ENCODE results near the gene MYO3B. TPM values are rescaled to one million over a fixed set of nuclear protein-coding genes. Genes with fewer than 3 reads are reported as not detected.

Gene MYO3B
- total RNA-seq, 8 experiments from 2014 or later, result 0.11 to 5.1 (median 0.98) TPM

DNA sequence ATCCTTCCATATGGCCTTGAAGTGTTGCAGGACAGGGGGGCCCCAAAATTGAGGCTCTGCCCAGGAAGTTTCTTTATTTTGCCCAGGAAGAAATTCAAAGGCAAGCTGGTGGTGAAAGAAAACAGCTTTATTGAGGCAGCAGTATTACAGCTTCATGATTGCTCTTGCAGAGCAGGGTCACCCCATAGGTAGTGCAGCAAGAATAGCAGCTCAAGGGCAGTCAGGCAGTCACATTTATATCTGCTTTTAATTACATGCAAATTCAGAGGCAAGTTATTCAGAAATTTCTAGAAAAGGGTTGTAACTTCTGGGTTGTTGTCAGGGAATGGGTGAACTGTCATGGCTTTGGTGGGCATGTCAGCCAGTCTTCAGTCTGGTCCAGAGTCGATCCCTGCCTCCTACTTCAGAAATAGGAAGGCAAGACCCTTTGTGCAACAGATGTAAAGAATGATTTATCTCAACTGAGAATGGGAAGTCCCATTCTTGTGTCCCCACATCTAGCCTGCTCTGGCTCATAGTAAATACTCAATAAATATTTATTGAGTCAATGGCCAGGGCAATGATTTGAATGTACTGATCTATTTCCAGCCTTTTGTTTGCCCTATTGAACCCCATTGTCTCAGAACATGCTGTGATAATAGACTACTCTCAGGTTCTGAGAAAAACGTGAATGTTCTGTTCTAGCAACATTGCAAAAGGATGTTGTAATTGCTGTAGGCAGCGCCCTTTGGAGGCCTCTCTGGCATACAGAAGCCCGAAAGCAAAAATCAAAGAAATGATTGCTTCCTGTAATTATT lies 129.8 kb downstream of the MYO3B start:
- WGBS, 10 experiments, result 37 to 72% (median 67%) methylated on average over 2 to 4 of the region's 4 CpGs; no CpG with 5 or more reads in 2 of the 10 experiments
- in situ Hi-C loops (cut with MboI; ENCODE audit: low pct_unique_long_range_greater_than_20kb in 2 of 9, low sequenced_read_pairs in 9 of 9, unreplicated experiment in 9 of 9), result no loop called here
- peak in 6 of 8 experiments; percentile 18 to 81 (median 69) for ATAC-seq (replicated peaks in 6 of 8)
- no peak overlapping the region for H3K4me3 ChIP-seq
- H3K4me1 ChIP-seq (replicated peaks in 1 of 2), result peaks cover 24 to 25% of the 10 kb centered on the region in 2 donors
- H3K27ac ChIP-seq, result peak overlapping the region in 1 of 2 donors; percentile 7

DNA sequence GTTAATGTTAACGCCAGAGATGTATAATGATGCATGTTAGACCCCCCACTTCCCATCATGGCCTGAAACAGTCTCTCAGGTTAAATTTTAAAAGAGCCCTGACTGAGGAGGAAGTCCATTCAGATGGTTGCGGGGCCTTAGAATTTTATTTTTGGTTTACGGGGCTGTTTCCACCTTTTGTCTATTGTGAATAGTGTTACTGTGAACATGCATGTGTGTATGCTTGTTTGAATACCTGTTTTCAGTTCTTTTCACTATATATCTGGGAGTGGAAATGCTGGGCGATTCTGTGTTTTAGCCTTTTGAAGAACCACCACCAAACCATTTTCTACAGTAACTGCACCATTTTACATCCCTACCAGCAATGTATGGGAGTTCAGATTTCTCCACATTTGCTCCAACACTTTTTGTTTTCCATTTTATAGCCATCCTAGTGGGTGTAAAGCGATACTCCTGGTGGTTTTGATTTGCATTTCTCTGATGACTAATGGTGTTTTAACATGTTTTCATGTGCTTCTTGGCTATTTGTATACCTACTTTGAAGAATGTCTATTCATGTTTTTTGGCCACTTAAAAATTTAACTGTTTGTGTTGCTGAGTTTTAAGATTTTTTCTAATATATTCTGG lies 133.0 kb downstream of the MYO3B start:
- in situ Hi-C loops (cut with MboI; ENCODE audit: low pct_unique_long_range_greater_than_20kb in 2 of 9, low sequenced_read_pairs in 9 of 9, unreplicated experiment in 9 of 9), result no loop called here
- no peak overlapping the region for H3K27ac ChIP-seq
- H3K4me3 ChIP-seq, result no peak overlapping the region
- ATAC-seq (replicated peaks in 6 of 8), result peak in 3 of 8 experiments; percentile 66 to 84 (median 84)
- H3K4me1 ChIP-seq (replicated peaks in 1 of 2), result peaks cover 37 to 40% of the 10 kb centered on the region in 2 donors
- 45 to 67% (median 55%) methylated on average over 1 to 5 of the region's 5 CpGs for WGBS, 10 experiments

DNA sequence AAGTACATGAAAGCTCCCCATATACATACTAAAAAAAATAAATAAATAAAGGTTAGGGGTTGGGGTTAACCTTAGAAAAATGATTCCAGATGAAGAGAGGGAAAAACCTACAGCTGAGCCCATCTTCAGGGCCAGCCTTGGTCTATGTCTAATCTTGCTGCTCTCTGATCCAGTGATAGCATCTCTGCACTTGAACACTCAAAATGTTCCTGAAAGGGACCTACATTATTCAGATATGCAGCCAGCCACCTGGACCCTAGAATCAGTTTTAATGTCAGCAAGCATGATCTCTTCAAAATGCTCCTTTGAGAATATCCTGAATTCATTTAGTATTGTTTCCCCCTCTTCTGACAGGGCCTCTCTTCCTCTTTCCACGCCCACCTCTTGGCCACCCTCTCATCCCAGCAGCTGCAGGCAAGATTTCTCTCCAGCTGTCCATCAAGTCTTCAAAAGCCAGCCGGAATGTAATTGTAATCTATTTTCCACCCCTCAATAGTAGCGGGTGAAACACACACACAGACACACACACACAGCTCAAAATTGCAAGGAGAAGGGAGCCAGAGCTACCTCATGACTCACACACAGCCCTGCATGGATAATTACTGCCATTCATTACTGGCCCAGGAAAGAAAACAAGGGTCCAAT lies 135.5 kb downstream of the MYO3B start:
- 8 to 56% (median 21%) methylated on average over 2 of the region's 3 CpGs; no CpG with 5 or more reads in 5 of the 10 experiments for WGBS, 10 experiments
- H3K27ac ChIP-seq, result peak overlapping the region in 1 of 2 donors; percentile 8
- in situ Hi-C loops (cut with MboI; ENCODE audit: low pct_unique_long_range_greater_than_20kb in 2 of 9, low sequenced_read_pairs in 9 of 9, unreplicated experiment in 9 of 9), result no loop called here
- peak in 7 of 8 experiments; percentile 85 to 99 (median 97) for ATAC-seq (replicated peaks in 6 of 8)
- peaks cover 23 to 28% of the 10 kb centered on the region in 2 donors for H3K4me1 ChIP-seq (replicated peaks in 1 of 2)
- H3K4me3 ChIP-seq, result no peak overlapping the region

DNA sequence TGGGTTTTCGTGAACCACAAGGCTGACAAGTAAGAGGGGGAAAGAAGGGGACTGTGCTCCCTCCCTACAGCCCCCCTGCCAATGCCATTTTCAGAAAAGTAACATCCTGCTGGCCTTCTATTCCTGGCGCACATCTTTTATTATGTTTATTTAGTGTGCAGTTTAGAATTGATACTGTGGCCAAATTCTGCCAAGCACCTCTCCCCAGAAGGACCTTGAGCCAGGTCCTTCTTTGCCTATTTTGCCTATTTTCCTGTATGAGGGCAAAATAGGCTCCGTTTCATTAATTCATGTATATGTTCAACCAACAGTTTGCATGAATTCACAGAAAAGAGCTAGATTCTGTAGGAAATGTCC lies 136.0 kb downstream of the MYO3B start:
- 50 to 100% (median 86%) methylated on average over 1 to 3 of the region's 3 CpGs; no CpG with 5 or more reads in 4 of the 10 experiments for WGBS, 10 experiments
- in situ Hi-C loops (cut with MboI; ENCODE audit: low pct_unique_long_range_greater_than_20kb in 2 of 9, low sequenced_read_pairs in 9 of 9, unreplicated experiment in 9 of 9), result no loop called here
- Histone ChIP-seq H3K27ac (peak overlapping the region in 1 of 2 donors; percentile 8), H3K4me1 (replicated peaks in 1 of 2) (peaks cover 18 to 23% of the 10 kb centered on the region in 2 donors), H3K4me3 (no peak overlapping the region)
- no peak for ATAC-seq (replicated peaks in 6 of 8)

DNA sequence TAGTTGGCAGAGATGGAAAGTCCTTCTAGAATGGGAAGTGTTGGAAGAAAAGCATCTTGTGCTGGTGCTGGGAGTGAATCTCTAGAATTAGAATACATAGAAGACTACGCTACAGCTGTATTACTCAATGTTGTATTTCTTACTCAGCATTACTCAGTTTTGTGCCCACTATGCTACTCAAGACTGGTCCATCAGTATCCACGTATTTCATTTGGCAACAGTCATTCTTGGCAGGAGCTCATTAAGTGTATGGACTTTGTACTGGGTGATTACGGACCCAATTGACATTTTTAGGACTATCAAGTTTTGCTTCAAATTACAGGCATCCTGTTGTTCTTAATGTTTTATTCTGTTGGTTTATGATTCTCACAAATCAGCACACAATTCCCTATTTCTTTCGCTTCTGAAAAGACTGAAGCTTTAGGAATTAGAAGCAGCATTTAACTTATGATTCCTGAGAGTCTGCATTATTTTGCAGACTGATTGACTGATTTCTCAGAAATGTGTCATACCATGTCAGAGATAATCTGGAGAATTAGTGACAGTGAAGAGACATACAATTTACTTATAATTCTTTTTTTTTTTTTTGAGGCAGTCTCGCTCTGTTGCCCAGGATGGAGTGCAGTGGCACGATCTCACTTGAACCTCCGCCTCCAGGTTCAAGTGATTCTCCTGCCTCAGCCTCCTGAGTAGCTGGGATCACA lies 136.9 kb downstream of the MYO3B start:
- no peak for ATAC-seq (replicated peaks in 6 of 8)
- Histone ChIP-seq H3K4me3 (no peak overlapping the region), H3K27ac (no peak overlapping the region), H3K4me1 (replicated peaks in 1 of 2) (peaks cover 12 to 23% of the 10 kb centered on the region in 2 donors)
- in situ Hi-C loops (cut with MboI; ENCODE audit: low pct_unique_long_range_greater_than_20kb in 2 of 9, low sequenced_read_pairs in 9 of 9, unreplicated experiment in 9 of 9), result no loop called here
- 75 to 100% (median 90%) methylated on average over 1 to 7 of the region's 7 CpGs; no CpG with 5 or more reads in 1 of the 10 experiments for WGBS, 10 experiments

DNA sequence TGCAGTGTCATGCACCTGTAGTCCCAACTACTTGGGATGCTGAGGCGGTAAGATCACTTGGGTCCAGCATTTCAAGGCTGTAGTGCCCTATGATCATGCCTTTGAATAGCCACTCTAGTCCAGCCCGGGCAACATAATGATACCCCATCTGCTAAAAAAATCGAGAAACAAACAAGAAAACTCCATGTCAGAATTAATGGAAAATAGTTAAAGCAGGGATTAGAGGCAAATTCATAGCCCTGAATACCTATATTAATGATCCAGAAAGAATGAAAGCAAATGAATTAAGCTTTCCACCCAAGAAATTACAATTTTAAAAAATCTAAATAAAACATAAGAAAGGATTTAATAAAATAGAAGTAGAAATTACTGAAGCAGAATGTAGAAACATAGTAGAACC lies 143.0 kb downstream of the MYO3B start:
- WGBS, 10 experiments, result 17 to 100% (median 90%) methylated on average over 1 to 3 of the region's 3 CpGs; no CpG with 5 or more reads in 1 of the 10 experiments
- Histone ChIP-seq H3K27ac (no peak overlapping the region), H3K4me1 (replicated peaks in 1 of 2) (peaks cover 10 to 16% of the 10 kb centered on the region in 2 donors), H3K4me3 (no peak overlapping the region)
- no peak for ATAC-seq (replicated peaks in 6 of 8)
- in situ Hi-C loops (cut with MboI; ENCODE audit: low pct_unique_long_range_greater_than_20kb in 2 of 9, low sequenced_read_pairs in 9 of 9, unreplicated experiment in 9 of 9), result no loop called here

DNA sequence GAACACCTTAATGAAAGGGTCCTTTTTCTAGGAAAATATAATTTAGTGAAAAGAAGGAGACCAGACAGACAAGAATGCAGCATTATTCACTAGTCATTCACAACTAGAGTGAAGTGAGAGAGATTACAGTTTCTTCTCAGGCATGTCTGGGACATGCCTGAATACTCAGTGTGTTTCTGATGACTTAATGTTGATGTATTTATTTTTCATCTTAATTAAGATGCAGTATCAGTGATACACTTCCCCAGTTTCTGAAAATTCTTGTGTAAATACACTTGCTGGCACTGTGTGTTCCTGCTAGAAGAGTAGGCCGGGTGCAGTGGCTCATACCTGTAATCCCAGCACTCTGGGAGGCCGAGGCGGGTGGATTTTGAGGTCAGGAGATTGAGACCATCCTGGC lies 143.6 kb downstream of the MYO3B start:
- peaks cover 10 to 21% of the 10 kb centered on the region in 2 donors for H3K4me1 ChIP-seq (replicated peaks in 1 of 2)
- 78 to 100% (median 94%) methylated on average over 1 to 3 of the region's 3 CpGs; no CpG with 5 or more reads in 5 of the 10 experiments for WGBS, 10 experiments
- H3K27ac ChIP-seq, result peak overlapping the region in 1 of 2 donors; percentile 47
- in situ Hi-C loops (cut with MboI; ENCODE audit: low pct_unique_long_range_greater_than_20kb in 2 of 9, low sequenced_read_pairs in 9 of 9, unreplicated experiment in 9 of 9), result no loop called here
- ATAC-seq (replicated peaks in 6 of 8), result peak in 3 of 8 experiments; percentile 46 to 88 (median 80)
- no peak overlapping the region for H3K4me3 ChIP-seq

DNA sequence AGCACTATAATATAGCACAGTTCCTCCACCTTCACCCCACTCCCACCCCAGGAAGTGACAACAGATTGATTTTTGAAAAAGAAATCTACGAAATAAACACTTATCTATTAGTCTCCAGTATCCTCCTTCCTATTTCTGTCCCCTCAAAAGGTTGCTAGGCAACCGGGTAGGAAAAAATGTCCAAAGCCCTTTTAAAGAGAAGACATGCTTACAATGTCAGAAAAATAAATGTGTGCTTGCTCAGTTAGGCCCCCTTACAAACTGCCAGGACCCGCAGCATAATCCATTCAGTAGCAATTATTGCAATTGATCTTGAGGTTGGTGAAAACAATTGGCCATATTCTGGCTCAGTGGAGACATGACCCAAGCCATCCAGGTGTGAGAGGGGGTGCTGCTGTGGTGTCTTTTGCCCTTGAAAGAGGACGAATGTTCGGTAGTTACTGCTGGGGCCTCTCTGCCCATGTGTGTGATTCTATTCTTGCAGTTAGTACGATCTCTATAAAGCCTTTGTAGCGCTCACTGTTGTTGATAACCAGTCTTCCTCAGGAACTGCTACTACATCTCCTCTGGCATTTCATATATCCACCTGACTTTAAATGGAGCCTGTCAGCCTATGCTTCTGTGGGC lies 144.3 kb downstream of the MYO3B start:
- 17 to 82% (median 63%) methylated on average over 2 to 5 of the region's 7 CpGs; no CpG with 5 or more reads in 2 of the 10 experiments for WGBS, 10 experiments
- no peak overlapping the region for H3K4me3 ChIP-seq
- in situ Hi-C loops (cut with MboI; ENCODE audit: low pct_unique_long_range_greater_than_20kb in 2 of 9, low sequenced_read_pairs in 9 of 9, unreplicated experiment in 9 of 9), result no loop called here
- H3K4me1 ChIP-seq (replicated peaks in 1 of 2), result peaks cover 10 to 24% of the 10 kb centered on the region in 2 donors
- no peak overlapping the region for H3K27ac ChIP-seq
- peak in 5 of 8 experiments; percentile 62 to 81 (median 77) for ATAC-seq (replicated peaks in 6 of 8)

DNA sequence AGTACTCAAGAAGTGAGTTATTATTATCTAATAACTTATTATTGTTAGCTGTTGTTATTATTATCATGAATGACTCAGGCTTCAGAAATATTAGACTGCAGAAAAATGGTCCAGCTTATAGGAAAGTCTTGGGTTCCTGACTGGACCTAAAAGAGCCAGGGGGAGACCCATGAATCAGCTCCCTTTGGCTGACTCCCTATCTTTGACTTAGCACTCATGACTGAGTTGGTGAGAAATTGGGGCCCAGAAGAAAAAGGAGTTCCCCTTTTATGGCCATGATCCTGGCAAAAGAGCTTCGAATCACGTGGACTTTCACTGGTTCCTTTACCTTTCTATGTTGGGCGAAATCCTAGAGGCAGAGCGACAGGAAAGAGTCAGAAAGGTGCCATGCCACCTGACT lies 145.8 kb downstream of the MYO3B start:
- Histone ChIP-seq H3K4me3 (no peak overlapping the region), H3K4me1 (replicated peaks in 1 of 2) (peaks cover 10 to 24% of the 10 kb centered on the region in 2 donors), H3K27ac (no peak overlapping the region)
- in situ Hi-C loops (cut with MboI; ENCODE audit: low pct_unique_long_range_greater_than_20kb in 2 of 9, low sequenced_read_pairs in 9 of 9, unreplicated experiment in 9 of 9), result no loop called here
- ATAC-seq (replicated peaks in 6 of 8), result no peak
- 30 to 100% (median 80%) methylated on average over 1 to 4 of the region's 4 CpGs for WGBS, 10 experiments

DNA sequence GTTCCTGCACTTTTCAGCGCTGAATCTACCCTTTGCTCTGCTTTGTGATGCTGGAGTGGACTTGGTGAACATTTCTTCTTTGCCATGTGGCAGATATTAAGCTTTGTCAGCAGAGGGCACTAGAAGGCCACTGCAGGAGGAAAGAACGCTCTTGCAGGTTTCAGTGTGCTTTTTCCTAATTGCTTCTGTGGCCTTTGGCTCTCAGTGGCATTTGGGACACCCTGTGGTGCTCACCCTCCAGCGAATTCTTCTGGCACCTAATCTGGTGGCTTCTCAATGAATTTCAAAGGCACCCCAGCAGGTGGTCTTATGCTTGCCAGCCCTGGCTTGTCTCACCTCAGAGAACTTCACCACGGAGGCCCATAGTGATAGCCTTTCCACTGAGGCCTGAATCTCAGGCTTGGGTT lies 146.7 kb downstream of the MYO3B start:
- peaks cover 10 to 24% of the 10 kb centered on the region in 2 donors for H3K4me1 ChIP-seq (replicated peaks in 1 of 2)
- 0 to 57% (median 25%) methylated on average over 1 to 4 of the region's 4 CpGs; no CpG with 5 or more reads in 2 of the 10 experiments for WGBS, 10 experiments
- in situ Hi-C loops (cut with MboI; ENCODE audit: low pct_unique_long_range_greater_than_20kb in 2 of 9, low sequenced_read_pairs in 9 of 9, unreplicated experiment in 9 of 9), result no loop called here
- no peak overlapping the region for H3K27ac ChIP-seq
- peak; percentile 43 to 77 (median 58) for ATAC-seq (replicated peaks in 6 of 8)
- H3K4me3 ChIP-seq, result no peak overlapping the region

DNA sequence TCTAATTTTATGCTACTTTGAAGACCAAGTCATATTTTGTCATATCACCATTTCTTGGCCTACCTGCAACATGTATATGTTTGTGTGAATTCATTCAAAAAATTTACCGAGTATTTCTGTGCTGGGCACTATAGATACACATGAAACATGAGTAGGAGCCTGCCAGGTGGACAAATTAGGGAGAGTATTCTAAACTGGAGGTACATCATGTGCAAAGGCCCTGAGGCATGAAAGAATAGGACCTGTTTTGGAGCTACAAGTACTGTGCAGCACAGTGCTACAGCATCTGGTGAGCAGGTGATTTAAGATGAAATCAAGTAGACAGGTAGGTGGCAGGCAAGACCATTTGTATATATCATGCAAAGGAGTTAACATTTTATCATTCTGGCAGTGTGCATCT lies 152.9 kb downstream of the MYO3B start:
- no peak overlapping the region for H3K27ac ChIP-seq
- H3K4me1 ChIP-seq (replicated peaks in 1 of 2), result peaks cover 0 to 8% of the 10 kb centered on the region in 2 donors
- no peak overlapping the region for H3K4me3 ChIP-seq
- no peak for ATAC-seq (replicated peaks in 6 of 8)
- in situ Hi-C loops (cut with MboI; ENCODE audit: low pct_unique_long_range_greater_than_20kb in 2 of 9, low sequenced_read_pairs in 9 of 9, unreplicated experiment in 9 of 9), result no loop called here
- WGBS, 10 experiments, result 60 to 100% (median 76%) methylated on average over 1 of the region's 1 CpG; no CpG with 5 or more reads in 6 of the 10 experiments

DNA sequence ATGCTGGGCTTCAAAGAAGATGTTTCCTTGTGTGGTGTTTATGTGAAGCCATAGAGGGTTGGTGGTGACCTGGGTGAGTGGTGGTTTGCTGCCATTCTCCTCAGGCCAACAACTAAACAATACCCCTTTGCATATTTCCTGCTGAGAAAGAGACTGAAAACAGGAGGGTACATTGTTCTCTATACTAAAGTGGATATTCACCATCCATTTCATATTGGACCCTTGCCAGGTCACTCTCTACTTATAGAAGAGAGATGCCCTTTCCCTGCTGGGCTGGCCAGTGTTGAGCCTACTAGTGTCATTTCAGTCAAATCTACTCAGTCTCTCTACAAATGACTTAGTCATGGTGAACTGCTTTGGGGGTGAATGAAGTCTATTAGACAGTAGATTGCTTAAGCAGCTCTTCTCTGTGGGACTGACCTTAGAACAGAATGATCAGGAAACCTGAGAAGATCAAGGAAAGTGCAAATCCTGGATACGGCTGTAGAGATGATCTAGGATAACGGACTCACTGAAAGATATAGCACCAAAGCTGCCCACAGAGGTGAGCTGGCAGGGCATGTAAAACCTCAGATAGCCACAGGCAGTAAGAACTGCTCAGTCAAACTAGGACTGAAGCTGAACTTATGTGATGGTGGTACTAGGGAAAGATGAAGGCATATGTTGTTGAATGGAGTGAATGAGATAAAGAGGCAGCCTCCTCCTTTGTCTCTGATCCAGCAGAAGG lies 154.9 kb downstream of the MYO3B start:
- 83 to 94% (median 90%) methylated on average over 1 to 2 of the region's 2 CpGs; no CpG with 5 or more reads in 7 of the 10 experiments for WGBS, 10 experiments
- Histone ChIP-seq H3K4me1 (replicated peaks in 1 of 2) (no peaks in the 10 kb centered on the region), H3K4me3 (no peak overlapping the region), H3K27ac (no peak overlapping the region)
- in situ Hi-C loops (cut with MboI; ENCODE audit: low pct_unique_long_range_greater_than_20kb in 2 of 9, low sequenced_read_pairs in 9 of 9, unreplicated experiment in 9 of 9), result no loop called here
- no peak for ATAC-seq (replicated peaks in 6 of 8)

Data from motor neuron (in vitro differentiated cells).